Measurements from ENCODE around the gene ZNF471. TPM values are rescaled to one million over a fixed set of nuclear protein-coding genes. Genes with fewer than 3 reads are reported as not detected.

Gene ZNF471
- polyA plus RNA-seq, 1 donor from 2014 or later: 30.0 TPM

DNA sequence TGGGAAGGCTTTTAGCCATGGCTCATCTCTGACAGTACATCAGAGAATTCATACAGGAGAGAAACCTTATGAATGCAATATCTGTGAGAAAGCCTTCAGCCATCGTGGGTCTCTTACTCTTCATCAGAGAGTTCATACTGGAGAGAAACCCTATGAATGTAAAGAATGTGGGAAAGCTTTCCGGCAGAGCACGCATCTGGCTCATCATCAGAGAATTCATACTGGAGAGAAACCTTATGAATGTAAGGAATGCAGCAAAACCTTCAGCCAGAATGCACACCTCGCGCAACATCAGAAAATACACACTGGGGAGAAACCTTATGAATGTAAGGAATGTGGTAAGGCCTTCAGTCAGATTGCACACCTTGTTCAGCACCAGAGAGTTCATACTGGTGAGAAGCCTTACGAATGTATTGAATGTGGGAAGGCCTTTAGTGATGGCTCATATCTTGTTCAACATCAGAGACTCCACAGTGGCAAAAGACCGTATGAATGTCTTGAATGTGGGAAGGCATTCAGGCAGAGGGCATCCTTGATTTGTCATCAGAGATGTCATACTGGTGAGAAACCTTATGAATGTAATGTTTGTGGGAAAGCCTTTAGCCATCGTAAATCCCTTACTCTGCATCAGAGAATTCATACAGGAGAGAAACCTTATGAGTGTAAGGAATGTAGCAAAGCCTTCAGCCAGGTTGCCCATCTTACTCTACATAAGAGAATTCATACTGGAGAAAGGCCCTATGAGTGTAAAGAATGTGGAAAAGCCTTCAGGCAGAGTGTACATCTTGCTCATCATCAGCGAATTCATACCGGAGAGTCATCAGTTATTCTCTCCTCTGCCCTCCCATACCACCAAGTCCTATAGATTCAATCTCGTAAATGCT is 70.3 kb downstream of the ZNF471 start:
- Histone ChIP-seq H3F3A (ENCODE audit: insufficient read depth, low read length, poor library complexity, severe bottlenecking) (no peaks in the 10 kb centered on the region), H4K20me1 (ENCODE audit: insufficient read depth) (no peaks in the 10 kb centered on the region), H3K4me2 (ENCODE audit: low read length) (no peak overlapping the region), H3K9me2 (ENCODE audit: insufficient read depth, low read length) (no peaks in the 10 kb centered on the region), H3K9me3 (ENCODE audit: low read length) (peaks cover 61% of the 10 kb centered on the region), H3K9ac (ENCODE audit: low read length) (no peak overlapping the region), H3K79me2 (replicated peaks; ENCODE audit: insufficient read depth, low read length) (no peaks in the 10 kb centered on the region), H3K27ac (ENCODE audit: low read length) (no peak overlapping the region), H3K4me3 (ENCODE audit: low read length) (no peak overlapping the region), H3K36me3 (ENCODE audit: insufficient read depth, low read length) (peaks cover 62% of the 10 kb centered on the region), H3K27me3 (ENCODE audit: insufficient read depth, low read depth, low read length) (no peaks in the 10 kb centered on the region), H2AFZ (ENCODE audit: low read depth, low read length) (no peak overlapping the region)
- TF ChIP-seq POLR2AphosphoS5 (IDR thresholded peaks at IDR 0.05) (no peak), MXI1 (conservative IDR thresholded peaks at IDR 0.05; ENCODE audit: poor library complexity, severe bottlenecking) (no peak), SMC3 (conservative IDR thresholded peaks at IDR 0.05; ENCODE audit: poor library complexity) (no peak), EZH2 (IDR thresholded peaks at IDR 0.05; ENCODE audit: borderline replicate concordance, insufficient read depth, low read length, poor library complexity, severe bottlenecking) (no peak), RAD21 (conservative IDR thresholded peaks at IDR 0.05) (no peak), TAF1 (IDR thresholded peaks at IDR 0.05; ENCODE audit: low read depth) (no peak), EP300 (conservative IDR thresholded peaks at IDR 0.05; ENCODE audit: poor library complexity, severe bottlenecking) (no peak)
- TF ChIP-seq, protein P1, sequence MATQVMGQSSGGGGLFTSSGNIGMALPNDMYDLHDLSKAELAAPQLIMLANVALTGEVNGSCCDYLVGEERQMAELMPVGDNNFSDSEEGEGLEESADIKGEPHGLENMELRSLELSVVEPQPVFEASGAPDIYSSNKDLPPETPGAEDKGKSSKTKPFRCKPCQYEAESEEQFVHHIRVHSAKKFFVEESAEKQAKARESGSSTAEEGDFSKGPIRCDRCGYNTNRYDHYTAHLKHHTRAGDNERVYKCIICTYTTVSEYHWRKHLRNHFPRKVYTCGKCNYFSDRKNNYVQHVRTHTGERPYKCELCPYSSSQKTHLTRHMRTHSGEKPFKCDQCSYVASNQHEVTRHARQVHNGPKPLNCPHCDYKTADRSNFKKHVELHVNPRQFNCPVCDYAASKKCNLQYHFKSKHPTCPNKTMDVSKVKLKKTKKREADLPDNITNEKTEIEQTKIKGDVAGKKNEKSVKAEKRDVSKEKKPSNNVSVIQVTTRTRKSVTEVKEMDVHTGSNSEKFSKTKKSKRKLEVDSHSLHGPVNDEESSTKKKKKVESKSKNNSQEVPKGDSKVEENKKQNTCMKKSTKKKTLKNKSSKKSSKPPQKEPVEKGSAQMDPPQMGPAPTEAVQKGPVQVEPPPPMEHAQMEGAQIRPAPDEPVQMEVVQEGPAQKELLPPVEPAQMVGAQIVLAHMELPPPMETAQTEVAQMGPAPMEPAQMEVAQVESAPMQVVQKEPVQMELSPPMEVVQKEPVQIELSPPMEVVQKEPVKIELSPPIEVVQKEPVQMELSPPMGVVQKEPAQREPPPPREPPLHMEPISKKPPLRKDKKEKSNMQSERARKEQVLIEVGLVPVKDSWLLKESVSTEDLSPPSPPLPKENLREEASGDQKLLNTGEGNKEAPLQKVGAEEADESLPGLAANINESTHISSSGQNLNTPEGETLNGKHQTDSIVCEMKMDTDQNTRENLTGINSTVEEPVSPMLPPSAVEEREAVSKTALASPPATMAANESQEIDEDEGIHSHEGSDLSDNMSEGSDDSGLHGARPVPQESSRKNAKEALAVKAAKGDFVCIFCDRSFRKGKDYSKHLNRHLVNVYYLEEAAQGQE (IDR thresholded peaks at IDR 0.05; ENCODE audit: borderline replicate concordance): no peak
- TF ChIP-seq, protein P2, sequence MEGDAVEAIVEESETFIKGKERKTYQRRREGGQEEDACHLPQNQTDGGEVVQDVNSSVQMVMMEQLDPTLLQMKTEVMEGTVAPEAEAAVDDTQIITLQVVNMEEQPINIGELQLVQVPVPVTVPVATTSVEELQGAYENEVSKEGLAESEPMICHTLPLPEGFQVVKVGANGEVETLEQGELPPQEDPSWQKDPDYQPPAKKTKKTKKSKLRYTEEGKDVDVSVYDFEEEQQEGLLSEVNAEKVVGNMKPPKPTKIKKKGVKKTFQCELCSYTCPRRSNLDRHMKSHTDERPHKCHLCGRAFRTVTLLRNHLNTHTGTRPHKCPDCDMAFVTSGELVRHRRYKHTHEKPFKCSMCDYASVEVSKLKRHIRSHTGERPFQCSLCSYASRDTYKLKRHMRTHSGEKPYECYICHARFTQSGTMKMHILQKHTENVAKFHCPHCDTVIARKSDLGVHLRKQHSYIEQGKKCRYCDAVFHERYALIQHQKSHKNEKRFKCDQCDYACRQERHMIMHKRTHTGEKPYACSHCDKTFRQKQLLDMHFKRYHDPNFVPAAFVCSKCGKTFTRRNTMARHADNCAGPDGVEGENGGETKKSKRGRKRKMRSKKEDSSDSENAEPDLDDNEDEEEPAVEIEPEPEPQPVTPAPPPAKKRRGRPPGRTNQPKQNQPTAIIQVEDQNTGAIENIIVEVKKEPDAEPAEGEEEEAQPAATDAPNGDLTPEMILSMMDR (IDR thresholded peaks at IDR 0.05; ENCODE audit: poor library complexity, severe bottlenecking): no peak

Other genes with a start within 250 kb of the ZNF471 start
- gene EDDM13, start 235.1 kb upstream of the ZNF471 start, polyA plus RNA-seq: not detected in 2 replicates
- gene ZSCAN5A, start 193.0 kb upstream of the ZNF471 start, polyA plus RNA-seq: 9.2 and 11.8 TPM in 2 replicates
- 7.5 and 14.6 TPM in 2 replicates for gene ZNF582, start 114.3 kb upstream of the ZNF471 start, polyA plus RNA-seq
- 31.5 and 39.5 TPM in 2 replicates for gene ZNF583, start 103.5 kb upstream of the ZNF471 start, polyA plus RNA-seq
- gene ZNF667, start 30.5 kb upstream of the ZNF471 start, polyA plus RNA-seq: 17.4 and 19.6 TPM in 2 replicates
- gene ZFP28, start 31.1 kb downstream of the ZNF471 start, polyA plus RNA-seq: 39.9 and 45.1 TPM in 2 replicates
- 9.6 and 13.6 TPM in 2 replicates for gene ZNF470, start 59.6 kb downstream of the ZNF471 start, polyA plus RNA-seq
- gene ZNF71, start 87.4 kb downstream of the ZNF471 start, polyA plus RNA-seq: 28.8 and 38.0 TPM in 2 replicates
- gene SMIM17, start 135.3 kb downstream of the ZNF471 start, polyA plus RNA-seq: 9.2 and 14.2 TPM in 2 replicates
- not detected in 2 replicates for gene ZNF835, start 163.9 kb downstream of the ZNF471 start, polyA plus RNA-seq